Panc1 (cell line): Measurements from ENCODE around the gene PARP4. TPM values are rescaled to one million over a fixed set of nuclear protein-coding genes. Genes with fewer than 3 reads are reported as not detected.
"Not testable (repeated sequence)": the region's sequence is repeated elsewhere in the genome, so short reads cannot be mapped to it uniquely, and the experiment has no call there.

ENCODE experiments used
- ATAC-seq: fragments of 200-7000 bp; cut with Tn5 transposase; 2 replicates; pipeline ENCODE4 v1.9.1; 2020; ENCODE audit warnings: mild to moderate bottlenecking, moderate library complexity
- BruUV-seq: library from RNA; stranded (reverse); fragments of 400-500 nt; replicated peaks from 2 replicates; lab custom pipeline; 2021; lab: Mats Ljungman, UMichigan
- CTCF ChIA-PET: fragments of 300-600 bp; sonication (Branson Sonifier 250); formaldehyde crosslinking; loops from one replicate; lab custom pipeline; 2022; ENCODE audit warnings: antibody characterized with exemption; lab: Charles Lee
- POLR2A ChIA-PET: fragments of 300-600 bp; sonication (Branson Sonifier 250); formaldehyde crosslinking; loops from one replicate; lab custom pipeline; 2022; ENCODE audit warnings: antibody characterized with exemption; lab: Charles Lee
- DNase-seq: peaks from one replicate; pipeline ENCODE4 v3.0.0-alpha.2; 2010; ENCODE audit warnings: low read depth, low spot score
- H3K27ac ChIP-seq: 2 replicates; pipeline ENCODE4 v1.5.1; 2011; ENCODE audit warnings: mild to moderate bottlenecking, low read length, inconsistent platforms
- H3K27me3 ChIP-seq: fragments of 200-500 bp; sonication (Bioruptor generic); 2 replicates; pipeline ENCODE4 v1.6.0; 2014; ENCODE audit warnings: low read length, inconsistent platforms; ENCODE audit not compliant: control insufficient read depth, insufficient read depth
- H3K36me3 ChIP-seq: fragments of 200-500 bp; sonication (Bioruptor generic); 2 replicates; pipeline ENCODE4 v1.5.1; 2014; ENCODE audit warnings: inconsistent platforms, mild to moderate bottlenecking, low read length, moderate library complexity; ENCODE audit not compliant: control insufficient read depth, insufficient read depth
- H3K4me1 ChIP-seq: 2 replicates; pipeline ENCODE4 v1.5.1; 2011; ENCODE audit warnings: inconsistent platforms, mild to moderate bottlenecking, low read length, moderate library complexity; ENCODE audit not compliant: control insufficient read depth, insufficient read depth
- H3K4me3 ChIP-seq, 2 experiments: 2 replicates each; pipeline ENCODE4 v1.5.1; 2011 to 2012; ENCODE audit warnings: low read depth in 2 of 2, low read length in 2 of 2, mild to moderate bottlenecking in 2 of 2, inconsistent platforms in 1 of 2, moderate library complexity in 1 of 2
- H3K9me3 ChIP-seq: fragments of 200-500 bp; sonication (Bioruptor generic); 2 replicates; pipeline ENCODE4 v1.5.1; 2014; ENCODE audit warnings: low read depth, mild to moderate bottlenecking, inconsistent platforms, low read length, moderate library complexity; ENCODE audit not compliant: control insufficient read depth, insufficient read depth
- CTCF ChIP-seq: fragments of 450-650 bp; IDR thresholded peaks from 2 replicates; pipeline ENCODE4 v1.5.1; 2017; ENCODE audit warnings: mild to moderate bottlenecking
- POLR2AphosphoS5 ChIP-seq: IDR thresholded peaks from 2 replicates; pipeline ENCODE4 v1.6.1; 2012; ENCODE audit warnings: mild to moderate bottlenecking, low read depth, low read length, moderate library complexity
- REST ChIP-seq, 2 experiments: IDR thresholded peaks; 2 replicates each; pipeline ENCODE4 v1.6.1; 2011 to 2012; ENCODE audit warnings: low read depth in 2 of 2, control low read depth in 1 of 2, low read length in 1 of 2, mild to moderate bottlenecking in 1 of 2, moderate library complexity in 1 of 2; ENCODE audit not compliant: insufficient read depth in 1 of 2
- SIN3A ChIP-seq: IDR thresholded peaks from 2 replicates; pipeline ENCODE4 v1.6.1; 2012; ENCODE audit warnings: low read depth, mild to moderate bottlenecking, low read length, moderate library complexity, borderline replicate concordance; ENCODE audit not compliant: insufficient read depth
- TCF7L2 ChIP-seq: IDR thresholded peaks from 2 replicates; pipeline ENCODE4 v1.6.1; 2011; ENCODE audit warnings: mild to moderate bottlenecking, low read depth, low read length, inconsistent platforms
- in situ Hi-C: cut with HindIII; loops from 2 replicates; pipeline ENCODE4 v1.10.0; 2016; ENCODE audit warnings: low sequenced_read_pairs, low pct_unique_long_range_greater_than_20kb
- intact Hi-C: fragments of 100-400 bp; cut with micrococcal nuclease; formaldehyde crosslinking; loops from one replicate; pipeline ENCODE4 v1.10.0; 2022; ENCODE audit not compliant: unreplicated experiment
- total RNA-seq: library from RNA; stranded (reverse); gene quantifications from one replicate; pipeline ENCODE4 v1.2.1, GENCODE V29; 2021; ENCODE audit not compliant: unreplicated experiment

The PARP4 gene
- total RNA-seq, 1 experiment from 2014 or later = 44.0 TPM

GRCh38 chr13:24473686-24474085 is 38.9 kb downstream of the PARP4 start:
- no peak for ATAC-seq
- no peaks in the 10 kb centered on the region; the same call in none of the 2 replicates for H3K36me3 ChIP-seq
- no peaks in the 10 kb centered on the region for H3K9me3 ChIP-seq
- POLR2A ChIA-PET = no interaction called here
- no peak for DNase-seq
- BruUV-seq = no TSS peak
- no peak overlapping the region for H3K27ac ChIP-seq
- intact Hi-C loops = no loop called here
- CTCF ChIA-PET = no interaction called here
- H3K4me3 ChIP-seq = no peak overlapping the region
- no peaks in the 10 kb centered on the region for H3K4me1 ChIP-seq
- in situ Hi-C loops = no loop called here
- no peak for TF ChIP-seq TCF7L2
- no peak for TF ChIP-seq CTCF
- TF ChIP-seq REST (IDR thresholded peaks at IDR 0.05; ENCODE audit: insufficient read depth in 1 of 2, low read depth in 2 of 2, low read length in 1 of 2) = no peak
- no peak for TF ChIP-seq POLR2AphosphoS5
- no peak for TF ChIP-seq SIN3A
- no peaks in the 10 kb centered on the region for H3K27me3 ChIP-seq

GRCh38 chr13:24472129-24472528 is 40.4 kb downstream of the PARP4 start:
- POLR2A ChIA-PET, ATAC-seq, H3K4me3 ChIP-seq, intact Hi-C loops, H3K4me1 ChIP-seq, in situ Hi-C loops, H3K27me3 ChIP-seq, DNase-seq, H3K9me3 ChIP-seq, CTCF ChIA-PET, H3K27ac ChIP-seq, BruUV-seq, H3K36me3 ChIP-seq: not testable (repeated sequence)

GRCh38 chr13:24463078-24463477 is 49.5 kb downstream of the PARP4 start:
- in situ Hi-C loops (no loop called here), intact Hi-C loops (no loop called here)
- H3K4me1 ChIP-seq = no peaks in the 10 kb centered on the region
- no TSS peak for BruUV-seq
- no peaks in the 10 kb centered on the region for H3K9me3 ChIP-seq
- DNase-seq (no peak), ATAC-seq (no peak)
- H3K36me3 ChIP-seq = no peaks in the 10 kb centered on the region
- ChIA-PET CTCF (no interaction called here), POLR2A (no interaction called here)
- H3K27ac ChIP-seq = no peak overlapping the region
- H3K27me3 ChIP-seq = no peaks in the 10 kb centered on the region
- no peak overlapping the region for H3K4me3 ChIP-seq
- no peak for TF ChIP-seq POLR2AphosphoS5
- TF ChIP-seq REST (IDR thresholded peaks at IDR 0.05; ENCODE audit: insufficient read depth in 1 of 2, low read depth in 2 of 2, low read length in 1 of 2) = no peak
- no peak for TF ChIP-seq SIN3A
- no peak for TF ChIP-seq CTCF
- TF ChIP-seq TCF7L2 = no peak
